ENCODE results near the gene GAS2L3. TPM values are rescaled to one million over a fixed set of nuclear protein-coding genes. Genes with fewer than 3 reads are reported as not detected.

The GAS2L3 gene
- total RNA-seq, 1 experiment from 2014 or later: 47.4 TPM

DNA sequence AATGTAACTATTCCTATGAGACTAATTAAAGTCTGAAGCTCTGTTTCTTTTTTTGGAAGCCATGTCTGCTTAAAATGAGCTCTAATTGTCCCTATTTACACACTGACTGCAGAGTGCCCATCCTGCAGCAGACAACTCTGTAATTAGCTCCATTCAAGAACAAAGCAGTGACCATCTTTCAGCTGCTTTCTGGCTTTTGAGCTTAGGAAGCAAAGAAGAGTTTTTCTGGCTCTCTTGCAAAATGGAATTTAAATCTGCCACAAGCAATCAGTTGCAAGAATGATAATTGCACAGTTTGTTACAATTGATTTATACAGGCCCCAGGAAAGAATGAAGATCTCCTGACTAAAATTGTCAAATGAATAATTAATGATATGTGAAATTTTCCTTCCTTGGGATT, 83.4 kb downstream of the GAS2L3 start:
- Histone ChIP-seq H3K27me3 (ENCODE audit: control insufficient read depth, insufficient read depth, low read length) (no peaks in the 10 kb centered on the region), H3K27ac (ENCODE audit: low read length) (no peak overlapping the region), H3K9me3 (ENCODE audit: control insufficient read depth, insufficient read depth, low read depth, low read length) (0 out of 2 replicates have a peak, but pooled peaks cover 3% of the 10 kb centered on the region), H3K4me1 (ENCODE audit: control insufficient read depth, insufficient read depth, low read length) (no peaks in the 10 kb centered on the region), H3K36me3 (ENCODE audit: control insufficient read depth, insufficient read depth, low read length) (no peaks in the 10 kb centered on the region), H3K4me3 (ENCODE audit: low read depth in 2 of 2, low read length in 2 of 2) (no peak overlapping the region)
- in situ Hi-C loops (cut with HindIII; ENCODE audit: low pct_unique_long_range_greater_than_20kb, low sequenced_read_pairs): no loop called here
- intact Hi-C loops (cut with micrococcal nuclease; ENCODE audit: unreplicated experiment): no loop called here
- ChIA-PET CTCF (no interaction called here), POLR2A (no interaction called here)
- no peak for ATAC-seq
- no TSS peak for BruUV-seq (replicated peaks)
- TF ChIP-seq SIN3A (IDR thresholded peaks at IDR 0.05; ENCODE audit: borderline replicate concordance, insufficient read depth, low read depth, low read length): no peak
- TF ChIP-seq POLR2AphosphoS5 (IDR thresholded peaks at IDR 0.05; ENCODE audit: low read depth, low read length): no peak
- no peak for DNase-seq (ENCODE audit: low read depth, low spot score)

DNA sequence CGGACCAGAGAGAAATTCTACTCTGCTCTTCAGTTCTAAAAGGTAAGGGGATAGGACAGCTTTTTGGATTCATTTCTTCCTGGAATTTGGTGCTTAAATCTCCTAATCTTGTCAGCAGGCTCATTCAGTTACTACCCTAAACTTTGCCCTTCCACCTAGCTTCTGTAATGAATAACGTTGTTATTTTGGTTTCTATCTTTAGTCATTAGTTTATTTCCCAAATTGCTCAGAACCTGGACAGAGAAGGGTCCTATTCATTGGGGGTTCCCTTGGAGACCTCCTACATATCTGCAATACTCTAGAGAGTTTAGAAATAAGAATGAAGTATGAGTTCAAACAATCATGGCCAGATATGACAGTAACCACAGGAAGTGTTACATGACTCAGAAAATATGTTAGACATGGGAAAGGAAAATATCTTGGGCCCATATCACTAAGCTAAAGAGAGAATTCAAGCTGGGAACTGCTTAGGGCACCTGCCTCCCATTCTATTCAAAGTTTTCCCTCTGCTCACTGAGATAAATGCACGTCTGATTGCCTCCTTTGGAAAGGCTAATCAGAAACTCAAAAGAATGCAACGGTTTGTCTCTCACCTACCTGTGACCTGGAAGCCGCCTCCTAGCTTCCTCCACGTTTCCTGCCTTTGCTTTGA, 87.9 kb downstream of the GAS2L3 start:
- H3K27me3 ChIP-seq (ENCODE audit: control insufficient read depth, insufficient read depth, low read length): no peaks in the 10 kb centered on the region
- ATAC-seq: no peak

DNA sequence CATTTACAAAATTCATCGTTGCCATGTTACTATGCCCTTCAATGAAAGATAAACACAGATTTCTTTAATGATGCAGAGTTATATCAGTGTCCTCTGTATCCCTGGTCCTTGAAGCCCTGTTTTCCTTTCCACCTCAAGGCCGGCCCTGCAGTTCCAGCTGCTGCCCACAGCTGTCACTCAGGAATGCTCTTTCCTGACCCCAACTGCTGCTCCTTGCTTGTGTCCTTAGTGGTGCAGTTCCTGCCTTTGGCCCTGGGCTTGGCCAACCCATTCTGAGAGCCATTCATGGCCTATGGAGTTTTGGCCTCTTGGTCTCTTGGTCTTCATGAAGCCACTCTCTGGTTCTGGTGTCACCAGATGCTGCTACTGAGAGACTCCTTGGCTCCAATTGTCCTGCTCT, 93.1 kb downstream of the GAS2L3 start:
- ChIA-PET POLR2A (no interaction called here), CTCF (no interaction called here)
- H3K27ac ChIP-seq (ENCODE audit: low read length): no peak overlapping the region
- no peaks in the 10 kb centered on the region for H3K27me3 ChIP-seq (ENCODE audit: control insufficient read depth, insufficient read depth, low read length)
- BruUV-seq (replicated peaks): no TSS peak
- H3K4me3 ChIP-seq (ENCODE audit: low read depth in 2 of 2, low read length in 2 of 2): no peak overlapping the region
- in situ Hi-C loops (cut with HindIII; ENCODE audit: low pct_unique_long_range_greater_than_20kb, low sequenced_read_pairs) (no loop called here), intact Hi-C loops (cut with micrococcal nuclease; ENCODE audit: unreplicated experiment) (no loop called here)
- H3K4me1 ChIP-seq (ENCODE audit: control insufficient read depth, insufficient read depth, low read length): no peaks in the 10 kb centered on the region
- DNase-seq (ENCODE audit: low read depth, low spot score) (no peak), ATAC-seq (no peak; the same call in 1 of the 2 replicates)
- no peaks in the 10 kb centered on the region for H3K9me3 ChIP-seq (ENCODE audit: control insufficient read depth, insufficient read depth, low read depth, low read length)
- TF ChIP-seq TCF7L2 (IDR thresholded peaks at IDR 0.05; ENCODE audit: low read depth, low read length) (no peak), POLR2AphosphoS5 (IDR thresholded peaks at IDR 0.05; ENCODE audit: low read depth, low read length) (no peak), SIN3A (IDR thresholded peaks at IDR 0.05; ENCODE audit: borderline replicate concordance, insufficient read depth, low read depth, low read length) (no peak)
- TF ChIP-seq, protein P1, sequence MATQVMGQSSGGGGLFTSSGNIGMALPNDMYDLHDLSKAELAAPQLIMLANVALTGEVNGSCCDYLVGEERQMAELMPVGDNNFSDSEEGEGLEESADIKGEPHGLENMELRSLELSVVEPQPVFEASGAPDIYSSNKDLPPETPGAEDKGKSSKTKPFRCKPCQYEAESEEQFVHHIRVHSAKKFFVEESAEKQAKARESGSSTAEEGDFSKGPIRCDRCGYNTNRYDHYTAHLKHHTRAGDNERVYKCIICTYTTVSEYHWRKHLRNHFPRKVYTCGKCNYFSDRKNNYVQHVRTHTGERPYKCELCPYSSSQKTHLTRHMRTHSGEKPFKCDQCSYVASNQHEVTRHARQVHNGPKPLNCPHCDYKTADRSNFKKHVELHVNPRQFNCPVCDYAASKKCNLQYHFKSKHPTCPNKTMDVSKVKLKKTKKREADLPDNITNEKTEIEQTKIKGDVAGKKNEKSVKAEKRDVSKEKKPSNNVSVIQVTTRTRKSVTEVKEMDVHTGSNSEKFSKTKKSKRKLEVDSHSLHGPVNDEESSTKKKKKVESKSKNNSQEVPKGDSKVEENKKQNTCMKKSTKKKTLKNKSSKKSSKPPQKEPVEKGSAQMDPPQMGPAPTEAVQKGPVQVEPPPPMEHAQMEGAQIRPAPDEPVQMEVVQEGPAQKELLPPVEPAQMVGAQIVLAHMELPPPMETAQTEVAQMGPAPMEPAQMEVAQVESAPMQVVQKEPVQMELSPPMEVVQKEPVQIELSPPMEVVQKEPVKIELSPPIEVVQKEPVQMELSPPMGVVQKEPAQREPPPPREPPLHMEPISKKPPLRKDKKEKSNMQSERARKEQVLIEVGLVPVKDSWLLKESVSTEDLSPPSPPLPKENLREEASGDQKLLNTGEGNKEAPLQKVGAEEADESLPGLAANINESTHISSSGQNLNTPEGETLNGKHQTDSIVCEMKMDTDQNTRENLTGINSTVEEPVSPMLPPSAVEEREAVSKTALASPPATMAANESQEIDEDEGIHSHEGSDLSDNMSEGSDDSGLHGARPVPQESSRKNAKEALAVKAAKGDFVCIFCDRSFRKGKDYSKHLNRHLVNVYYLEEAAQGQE (IDR thresholded peaks at IDR 0.05; ENCODE audit: insufficient read depth in 1 of 2, low read depth in 2 of 2, low read length in 1 of 2): no peak
- TF ChIP-seq, protein P2, sequence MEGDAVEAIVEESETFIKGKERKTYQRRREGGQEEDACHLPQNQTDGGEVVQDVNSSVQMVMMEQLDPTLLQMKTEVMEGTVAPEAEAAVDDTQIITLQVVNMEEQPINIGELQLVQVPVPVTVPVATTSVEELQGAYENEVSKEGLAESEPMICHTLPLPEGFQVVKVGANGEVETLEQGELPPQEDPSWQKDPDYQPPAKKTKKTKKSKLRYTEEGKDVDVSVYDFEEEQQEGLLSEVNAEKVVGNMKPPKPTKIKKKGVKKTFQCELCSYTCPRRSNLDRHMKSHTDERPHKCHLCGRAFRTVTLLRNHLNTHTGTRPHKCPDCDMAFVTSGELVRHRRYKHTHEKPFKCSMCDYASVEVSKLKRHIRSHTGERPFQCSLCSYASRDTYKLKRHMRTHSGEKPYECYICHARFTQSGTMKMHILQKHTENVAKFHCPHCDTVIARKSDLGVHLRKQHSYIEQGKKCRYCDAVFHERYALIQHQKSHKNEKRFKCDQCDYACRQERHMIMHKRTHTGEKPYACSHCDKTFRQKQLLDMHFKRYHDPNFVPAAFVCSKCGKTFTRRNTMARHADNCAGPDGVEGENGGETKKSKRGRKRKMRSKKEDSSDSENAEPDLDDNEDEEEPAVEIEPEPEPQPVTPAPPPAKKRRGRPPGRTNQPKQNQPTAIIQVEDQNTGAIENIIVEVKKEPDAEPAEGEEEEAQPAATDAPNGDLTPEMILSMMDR (IDR thresholded peaks at IDR 0.05): no peak
- no peaks in the 10 kb centered on the region for H3K36me3 ChIP-seq (ENCODE audit: control insufficient read depth, insufficient read depth, low read length)

More for the DNA sequence above, 87.9 kb downstream of the GAS2L3 start:
- BruUV-seq (replicated peaks): no TSS peak
- ChIA-PET POLR2A (interaction anchor here (0.5 kb wide), 1 partner anchor 282 kb away, joined by 10 read pairs; no protein-coding TSS in a partner anchor), CTCF (no interaction called here)
- Histone ChIP-seq H3K4me3 (ENCODE audit: low read depth in 2 of 2, low read length in 2 of 2) (no peak overlapping the region), H3K4me1 (ENCODE audit: control insufficient read depth, insufficient read depth, low read length) (no peaks in the 10 kb centered on the region), H3K36me3 (ENCODE audit: control insufficient read depth, insufficient read depth, low read length) (no peaks in the 10 kb centered on the region), H3K27ac (ENCODE audit: low read length) (no peak overlapping the region), H3K9me3 (ENCODE audit: control insufficient read depth, insufficient read depth, low read depth, low read length) (0 out of 2 replicates have a peak, but pooled peaks cover 3% of the 10 kb centered on the region)
- TF ChIP-seq, protein P2 (IDR thresholded peaks at IDR 0.05): no peak
- in situ Hi-C loops (cut with HindIII; ENCODE audit: low pct_unique_long_range_greater_than_20kb, low sequenced_read_pairs) (no loop called here), intact Hi-C loops (cut with micrococcal nuclease; ENCODE audit: unreplicated experiment) (no loop called here)
- DNase-seq (ENCODE audit: low read depth, low spot score): no peak

Data from Panc1 (cell line).